Right hindlimb (tissue), 1 donor: ENCODE data around the gene RCOR3.
"Not testable (repeated sequence)": the region's sequence is repeated elsewhere in the genome, so short reads cannot be mapped to it uniquely, and the experiment has no call there.

Experiments
- DNase-seq: peaks from one replicate; pipeline ENCODE4 v3.0.0-alpha.2; 2018

RCOR3 gene

GRCh38 chr1:211260141-211261107, 1.3 kb downstream of the RCOR3 start:
- DNase-seq, result peak; percentile 92

GRCh38 chr1:211261229-211261628, 2.1 kb downstream of the RCOR3 start:
- no peak for DNase-seq

GRCh38 chr1:211263022-211263421, 3.9 kb downstream of the RCOR3 start:
- DNase-seq, result not testable (repeated sequence)

GRCh38 chr1:211267204-211267857, 8.2 kb downstream of the RCOR3 start:
- DNase-seq, result no peak

GRCh38 chr1:211279340-211279739, 20.2 kb downstream of the RCOR3 start:
- DNase-seq, result no peak

- no peak for DNase-seq
Observed at GRCh38 chr1:211280910-211281309, 21.7 kb downstream of the RCOR3 start.

GRCh38 chr1:211281320-211282022, 22.3 kb downstream of the RCOR3 start:
- no peak for DNase-seq

- no peak for DNase-seq
Observed at GRCh38 chr1:211282023-211282373, 22.8 kb downstream of the RCOR3 start.

GRCh38 chr1:211285196-211285595, 26.0 kb downstream of the RCOR3 start:
- DNase-seq, result no peak

- DNase-seq, result no peak
Observed at GRCh38 chr1:211287218-211287617, 28.1 kb downstream of the RCOR3 start.

- no peak for DNase-seq
Observed at GRCh38 chr1:211292411-211292810, 33.2 kb downstream of the RCOR3 start.

GRCh38 chr1:211296396-211296795, 37.2 kb downstream of the RCOR3 start:
- DNase-seq, result no peak

- no peak for DNase-seq
Observed at GRCh38 chr1:211305044-211305443, 45.9 kb downstream of the RCOR3 start.

- no peak for DNase-seq
Observed at GRCh38 chr1:211309617-211310016, 50.5 kb downstream of the RCOR3 start.

- DNase-seq, result no peak
Observed at GRCh38 chr1:211313392-211313791, 54.2 kb downstream of the RCOR3 start.

- DNase-seq, result no peak
Observed at GRCh38 chr1:211318576-211319280, 59.6 kb downstream of the RCOR3 start.

- no peak for DNase-seq
Observed at GRCh38 chr1:211319892-211320291, 60.7 kb downstream of the RCOR3 start.

GRCh38 chr1:211320980-211321379, 61.8 kb downstream of the RCOR3 start:
- no peak for DNase-seq

GRCh38 chr1:211321646-211322045, 62.5 kb downstream of the RCOR3 start:
- not testable (repeated sequence) for DNase-seq

- peak; percentile 61 for DNase-seq
Observed at GRCh38 chr1:211323156-211324063, 64.2 kb downstream of the RCOR3 start.

GRCh38 chr1:211324992-211325775, 66.0 kb downstream of the RCOR3 start:
- no peak for DNase-seq
